Right forelimb (tissue), 1 donor: ENCODE data around the gene IDI1.
"Not testable (repeated sequence)": the region's sequence is repeated elsewhere in the genome, so short reads cannot be mapped to it uniquely, and the experiment has no call there.

Experiments
- DNase-seq: peaks from one replicate; pipeline ENCODE4 v3.0.0-alpha.2; 2018

IDI1 gene

DNA sequence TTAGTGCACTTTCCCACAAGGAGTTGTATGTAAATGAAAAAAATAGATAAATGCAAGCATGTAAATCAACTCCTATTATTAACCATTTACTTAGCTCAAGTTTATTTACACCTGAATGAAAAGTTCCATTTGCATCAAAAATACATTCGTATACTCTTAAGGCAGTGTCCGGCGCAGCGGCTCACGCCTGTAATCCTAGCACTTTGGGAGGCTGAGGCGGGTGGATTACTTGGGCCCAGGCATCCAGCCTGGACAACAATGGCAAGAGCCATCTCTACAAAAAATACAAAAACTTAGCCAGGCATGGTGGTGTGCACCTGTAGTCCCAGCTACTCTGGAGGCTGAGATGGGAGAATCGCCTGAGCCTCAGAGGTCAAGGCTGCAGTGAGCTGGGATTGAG is 19.1 kb downstream of the IDI1 start:
- no peak for DNase-seq

DNA sequence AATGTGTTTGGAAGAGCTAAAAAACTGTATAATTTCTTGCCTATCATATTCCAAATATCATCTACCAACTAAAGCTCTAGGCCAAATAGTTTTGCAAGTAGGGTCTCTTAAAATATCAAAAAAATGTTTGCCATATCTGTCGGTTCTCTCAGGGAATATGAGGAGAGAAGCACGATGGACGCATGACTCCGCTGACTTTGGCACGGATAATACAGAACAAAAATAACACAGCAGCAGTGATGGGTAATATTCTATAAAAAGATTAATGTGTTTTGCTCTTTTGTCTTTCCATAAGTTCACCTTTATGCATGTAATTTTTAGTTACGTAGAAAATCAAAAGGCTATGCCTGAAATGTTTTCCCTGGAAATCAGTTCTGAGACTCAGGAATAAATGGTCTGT is 22.3 kb downstream of the IDI1 start:
- no peak for DNase-seq

DNA sequence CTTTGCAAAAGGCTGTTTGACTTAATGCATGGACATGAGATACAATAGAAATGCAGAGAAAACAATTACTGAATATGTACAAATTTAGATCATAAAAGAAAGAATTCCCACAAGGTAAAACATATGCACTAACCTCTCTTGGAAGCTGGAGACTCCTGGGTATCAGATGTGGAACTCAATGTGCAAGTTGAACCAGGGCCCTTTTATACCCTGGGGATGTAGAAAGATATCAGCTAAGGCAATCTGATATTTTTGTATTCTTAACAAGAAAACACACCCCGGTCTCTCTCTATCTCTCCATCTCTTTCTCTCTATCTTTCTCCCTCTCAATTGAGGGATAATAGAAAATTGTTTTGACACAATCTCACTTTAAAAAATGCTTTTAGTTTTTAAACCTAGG is 23.2 kb downstream of the IDI1 start, which contains the start of gene IDI2:
TSS of gene IDI2 (minus strand) at position 177 of the 400 bp plus-strand sequence. CDS start 1,136 bp downstream, outside the sequence.
- DNase-seq: no peak

DNA sequence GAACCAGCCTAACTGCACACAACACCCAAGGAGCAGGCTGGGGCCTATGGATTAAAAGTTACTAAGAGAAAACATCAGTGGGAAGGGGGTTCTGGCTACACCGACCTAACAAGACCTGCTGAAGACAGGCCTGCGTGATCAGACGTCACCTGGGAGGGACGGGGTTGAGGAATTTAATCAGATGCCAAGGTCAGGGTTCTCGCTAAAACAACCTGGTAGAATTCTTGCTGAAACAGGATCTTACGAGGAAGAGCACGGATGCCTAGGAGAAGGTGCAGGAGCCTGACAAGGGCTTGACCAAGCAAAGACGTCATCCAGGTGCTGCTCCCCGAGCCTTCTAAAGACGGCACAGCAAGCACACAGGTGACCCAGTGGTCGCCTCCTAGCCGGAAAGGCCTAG is 24.8 kb downstream of the IDI1 start:
- DNase-seq: no peak

DNA sequence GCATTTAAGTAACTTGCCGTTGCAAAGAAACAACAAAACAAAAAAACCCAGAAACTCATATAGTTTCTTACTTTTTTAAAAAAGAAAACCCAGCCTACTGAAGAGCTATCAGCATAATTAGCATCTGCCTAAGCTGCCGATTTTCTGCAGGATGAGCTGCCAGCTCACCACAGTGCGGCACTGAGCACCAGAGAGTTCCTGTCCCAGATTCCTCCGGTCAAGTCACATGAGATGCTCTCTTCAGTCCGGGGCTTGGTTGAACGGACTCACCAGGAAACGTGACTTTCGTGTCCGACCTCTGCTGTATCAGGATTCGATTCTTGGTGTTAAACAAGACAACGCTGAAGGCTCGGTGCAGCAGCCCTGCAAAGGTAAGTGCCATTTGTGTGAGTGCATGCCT is 26.5 kb downstream of the IDI1 start:
- DNase-seq: no peak

DNA sequence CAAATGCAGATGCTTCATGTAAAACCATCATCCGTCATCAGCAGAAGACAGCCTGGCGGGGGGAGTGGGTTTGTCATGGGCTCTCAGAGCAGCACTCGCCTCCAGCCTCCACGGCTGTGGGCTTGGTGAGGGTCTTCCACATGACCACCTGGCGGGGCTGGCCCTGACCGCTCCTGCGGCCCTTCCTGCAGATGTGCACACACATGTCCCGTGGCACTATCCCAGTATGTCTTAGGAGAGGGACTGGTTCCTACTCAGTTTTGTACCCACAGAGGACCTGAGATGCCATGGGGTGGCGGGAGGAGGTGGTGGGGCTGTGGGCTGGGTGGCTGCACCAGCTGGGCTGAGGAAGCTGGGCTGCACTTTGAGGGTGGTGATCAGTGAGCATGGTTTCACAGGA is 28.0 kb downstream of the IDI1 start:
- DNase-seq: no peak

DNA sequence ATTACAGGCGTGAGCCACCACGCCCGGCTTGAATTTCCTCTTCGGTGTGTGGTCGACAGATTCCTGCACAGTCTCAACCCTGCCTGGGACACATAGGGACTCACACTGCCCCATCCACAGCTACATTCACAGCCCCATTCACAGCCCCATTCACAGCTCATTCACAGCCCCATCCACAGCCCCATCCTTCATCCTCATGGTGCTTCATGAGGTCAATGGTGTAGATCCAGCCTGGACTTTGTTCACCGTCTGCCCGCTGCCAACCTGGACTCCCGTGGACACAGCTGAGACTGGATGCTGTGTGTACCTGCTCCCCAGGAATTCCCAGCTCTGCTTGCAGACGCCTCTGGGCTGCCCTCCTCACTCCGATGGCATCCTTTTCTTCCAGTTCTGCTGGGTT is 28.5 kb downstream of the IDI1 start:
- DNase-seq: no peak

DNA sequence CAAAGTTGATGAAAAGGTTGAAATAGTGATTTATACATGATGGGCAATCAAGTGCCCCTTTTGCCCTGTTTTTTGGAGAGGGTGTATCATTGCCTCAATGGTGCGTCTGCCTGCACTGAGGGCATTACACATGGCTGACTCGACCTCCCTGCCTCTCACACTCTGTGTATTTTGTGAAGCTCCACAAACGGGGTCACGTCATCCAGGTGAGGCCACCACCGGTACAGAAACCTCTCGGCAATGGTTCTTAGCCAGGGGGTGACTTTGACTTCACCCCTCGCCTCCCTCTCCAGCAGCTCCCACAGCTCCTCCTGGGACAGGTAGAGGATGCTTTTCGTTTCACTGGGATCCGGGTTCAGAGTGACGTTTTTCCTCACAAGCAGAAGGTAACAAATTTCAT is 29.6 kb downstream of the IDI1 start:
- no peak for DNase-seq

DNA sequence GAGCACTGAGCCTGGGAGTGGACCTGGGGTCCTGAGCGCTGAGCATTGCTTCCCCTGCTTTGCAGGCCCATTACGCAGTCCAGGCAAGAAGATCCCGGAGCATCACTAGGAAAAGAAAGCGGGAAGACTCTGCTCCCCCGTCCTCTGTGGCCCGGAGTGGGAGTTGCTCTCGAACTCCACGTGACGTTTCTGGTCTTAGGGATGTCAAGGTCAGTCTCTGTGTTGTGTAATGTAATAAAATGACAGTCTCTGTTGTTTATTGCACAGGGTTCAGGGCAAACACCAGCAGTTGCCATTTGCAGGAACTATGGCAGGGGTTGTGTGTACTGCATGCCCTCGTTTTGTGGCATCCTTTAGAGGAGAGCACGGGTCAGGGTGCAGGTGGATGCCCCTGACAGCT is 33.2 kb downstream of the IDI1 start:
- DNase-seq: no peak

DNA sequence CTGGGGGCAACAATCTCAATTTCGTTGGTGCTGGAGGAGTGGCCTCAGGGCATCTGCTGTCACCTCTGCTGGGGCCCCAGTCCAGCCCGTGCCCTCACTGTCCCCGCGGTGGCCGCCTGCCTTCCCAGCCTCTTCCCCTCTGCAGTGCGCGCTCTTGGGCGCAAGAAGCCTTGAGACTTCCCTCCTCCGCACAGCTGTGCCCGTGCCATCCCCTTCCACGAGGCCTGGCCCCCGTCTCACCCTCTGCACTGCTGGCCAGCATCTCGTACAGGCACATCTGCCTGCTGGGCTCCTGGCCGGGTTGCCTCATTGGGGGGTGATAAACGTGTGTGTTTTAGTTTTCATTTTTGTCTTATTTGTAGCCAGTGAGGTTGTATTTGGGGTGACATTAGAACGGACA is 37.2 kb downstream of the IDI1 start:
- no peak for DNase-seq

DNA sequence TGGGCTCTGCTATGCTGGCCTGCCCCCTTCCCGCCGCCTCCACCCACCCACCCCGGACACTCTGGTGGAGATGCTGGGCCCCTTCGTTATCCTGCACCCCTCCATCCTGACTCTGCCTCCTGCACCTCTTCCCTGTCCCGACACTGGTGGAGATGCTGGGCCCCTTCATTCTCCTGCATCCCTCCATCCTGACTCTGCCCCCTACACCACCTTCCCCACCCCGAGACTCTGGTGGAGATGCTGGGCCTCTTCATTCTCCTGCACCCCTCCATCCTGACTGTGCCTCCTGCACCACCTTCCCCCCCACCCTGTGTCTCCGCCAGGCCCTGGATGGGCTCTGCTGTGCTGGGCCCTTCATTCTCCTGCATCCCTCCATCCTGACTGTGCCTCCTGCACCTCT is 38.2 kb downstream of the IDI1 start:
- no peak for DNase-seq

DNA sequence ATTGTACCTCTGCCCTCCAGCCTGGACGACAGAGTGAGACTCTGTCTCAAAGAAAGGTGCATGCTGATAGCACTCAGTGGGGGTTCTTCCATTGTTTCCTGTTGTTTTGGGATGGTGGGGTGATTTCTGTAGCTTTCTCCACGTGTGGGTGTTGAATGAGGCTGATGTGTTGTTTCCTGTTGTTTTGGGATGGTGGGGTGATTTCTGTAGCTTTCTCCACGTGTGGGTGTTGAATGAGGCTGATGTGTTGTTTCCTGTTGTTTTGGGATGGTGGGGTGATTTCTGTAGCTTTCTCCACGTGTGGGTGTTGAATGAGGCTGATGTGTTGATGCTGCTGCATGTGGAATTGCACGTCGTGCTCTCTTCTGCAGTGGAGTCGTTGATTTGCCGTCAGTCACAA is 39.0 kb downstream of the IDI1 start:
- DNase-seq: not testable (repeated sequence)

DNA sequence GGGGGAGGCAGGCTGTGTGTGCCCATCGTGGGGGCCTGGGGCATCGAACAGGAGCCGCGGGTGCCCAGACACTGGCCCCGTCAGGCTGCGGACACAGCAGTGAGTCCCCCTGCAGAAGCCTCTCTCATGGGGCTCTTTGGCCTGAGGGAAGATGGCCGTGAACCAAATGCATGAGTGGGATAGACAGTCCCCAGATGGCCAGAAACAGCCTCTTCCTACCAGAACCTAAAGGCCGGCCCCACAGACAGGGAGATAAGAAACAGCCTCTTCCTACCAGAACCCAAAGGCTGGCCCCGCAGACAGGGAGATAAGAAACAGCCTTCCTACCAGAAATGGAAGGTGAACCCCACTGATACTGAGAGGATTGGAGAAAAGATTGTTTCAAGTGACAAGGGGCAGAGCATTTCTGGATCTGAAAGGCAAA is 39.8 kb downstream of the IDI1 start:
- DNase-seq: no peak

DNA sequence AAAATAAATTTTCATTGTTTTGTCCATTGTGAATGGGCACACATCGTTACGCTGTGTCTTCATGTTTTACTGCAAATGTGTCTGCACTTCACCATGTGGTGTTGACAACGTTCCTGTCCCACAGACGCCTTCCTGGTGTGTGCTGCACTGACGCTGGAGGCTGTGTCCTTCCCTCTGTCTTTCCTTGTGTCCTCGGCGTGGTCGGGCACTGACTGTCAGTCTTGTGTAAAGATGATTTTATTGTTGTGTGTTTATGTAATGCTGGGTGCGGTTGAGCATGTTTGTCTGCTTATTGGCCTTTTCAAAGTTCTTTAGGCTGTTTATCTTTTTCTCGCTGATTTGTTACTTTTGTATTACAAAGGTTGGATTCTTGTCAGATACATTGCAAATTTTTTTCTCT is 41.3 kb downstream of the IDI1 start:
- DNase-seq: no peak

DNA sequence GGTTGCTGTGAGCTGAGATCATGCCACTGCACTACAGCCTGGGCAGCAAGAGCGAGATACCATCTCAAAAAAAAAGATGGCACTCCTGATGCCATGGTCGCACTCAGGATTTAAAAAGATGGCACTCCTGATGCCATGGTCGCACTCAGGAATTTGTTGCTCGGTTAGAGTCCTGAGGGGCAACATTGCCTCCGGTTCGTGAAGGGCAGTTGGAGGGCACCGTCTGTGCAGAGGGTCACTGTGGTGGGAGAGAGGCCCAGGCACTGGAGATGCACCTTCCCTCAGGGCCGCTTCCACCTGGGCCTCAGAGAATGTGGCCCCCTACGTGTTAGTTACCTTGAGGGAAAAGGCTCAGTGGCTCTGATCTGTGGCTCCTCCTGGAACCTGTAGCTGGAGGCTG is 42.3 kb downstream of the IDI1 start:
- no peak for DNase-seq

DNA sequence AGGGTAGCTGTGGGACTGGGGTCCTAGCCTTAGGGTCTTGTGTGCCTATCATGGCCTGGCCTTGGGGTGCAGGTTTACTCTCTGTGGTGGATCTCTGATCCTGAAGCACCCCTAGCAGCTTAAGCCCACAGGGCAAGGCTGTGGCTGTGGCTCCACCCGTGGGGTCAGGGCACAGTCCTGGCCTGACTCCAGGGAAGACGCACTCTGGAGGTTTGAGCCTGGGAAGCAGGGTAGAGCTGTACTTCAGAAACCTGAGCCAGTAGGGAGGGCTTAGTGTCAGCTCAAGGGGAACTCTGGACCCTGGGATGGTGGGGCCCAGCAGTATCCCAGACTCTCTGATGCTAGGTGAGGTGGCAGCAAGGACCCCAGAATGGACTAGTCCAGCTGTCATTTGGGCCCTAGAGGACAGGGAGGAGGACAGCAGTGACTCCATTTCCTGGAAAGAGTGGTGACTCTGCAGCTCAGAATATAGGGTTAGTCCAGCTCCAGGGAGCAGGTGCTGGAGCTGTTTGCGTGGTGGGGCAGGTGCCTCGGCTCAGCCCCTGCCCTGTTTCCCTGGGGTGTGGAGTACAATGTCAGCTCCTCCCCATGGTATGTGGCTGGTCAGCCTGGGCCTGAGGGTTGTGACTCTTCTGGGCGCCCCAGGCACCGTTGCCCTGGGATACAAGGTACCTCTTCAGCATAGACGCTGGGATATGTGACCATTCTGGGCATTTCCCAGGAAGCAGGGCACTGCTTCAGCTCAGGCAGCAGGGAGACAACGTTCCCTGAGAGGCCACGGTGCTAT is 44.8 kb downstream of the IDI1 start:
- no peak for DNase-seq

DNA sequence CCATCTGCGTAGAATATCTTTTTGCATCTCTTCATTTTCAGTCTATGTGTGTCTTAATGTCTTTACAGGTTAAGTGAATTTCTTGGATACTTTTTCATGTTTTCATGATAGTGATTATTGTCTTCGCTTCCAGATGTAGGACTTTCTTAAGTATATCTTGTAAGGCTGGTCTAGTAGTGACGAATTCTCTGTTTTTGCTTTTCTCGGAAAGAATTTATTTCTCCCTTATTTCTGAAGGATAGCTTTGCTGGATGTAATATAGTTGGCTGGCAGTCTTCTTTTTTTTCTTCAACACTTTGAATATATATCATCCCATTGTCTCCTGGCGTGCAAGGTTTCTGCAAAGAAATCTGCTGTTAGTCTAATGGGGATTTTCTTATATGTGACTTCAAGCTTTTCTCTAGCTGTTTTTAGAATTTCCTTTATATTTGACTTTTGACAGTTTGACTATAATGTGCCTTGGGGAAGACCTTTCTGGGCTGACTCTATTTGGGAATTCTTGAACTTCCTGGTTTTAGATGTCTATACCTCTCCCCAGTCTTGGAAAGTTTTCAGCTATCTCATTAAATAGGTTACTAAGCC is 46.4 kb downstream of the IDI1 start:
- DNase-seq: no peak

DNA sequence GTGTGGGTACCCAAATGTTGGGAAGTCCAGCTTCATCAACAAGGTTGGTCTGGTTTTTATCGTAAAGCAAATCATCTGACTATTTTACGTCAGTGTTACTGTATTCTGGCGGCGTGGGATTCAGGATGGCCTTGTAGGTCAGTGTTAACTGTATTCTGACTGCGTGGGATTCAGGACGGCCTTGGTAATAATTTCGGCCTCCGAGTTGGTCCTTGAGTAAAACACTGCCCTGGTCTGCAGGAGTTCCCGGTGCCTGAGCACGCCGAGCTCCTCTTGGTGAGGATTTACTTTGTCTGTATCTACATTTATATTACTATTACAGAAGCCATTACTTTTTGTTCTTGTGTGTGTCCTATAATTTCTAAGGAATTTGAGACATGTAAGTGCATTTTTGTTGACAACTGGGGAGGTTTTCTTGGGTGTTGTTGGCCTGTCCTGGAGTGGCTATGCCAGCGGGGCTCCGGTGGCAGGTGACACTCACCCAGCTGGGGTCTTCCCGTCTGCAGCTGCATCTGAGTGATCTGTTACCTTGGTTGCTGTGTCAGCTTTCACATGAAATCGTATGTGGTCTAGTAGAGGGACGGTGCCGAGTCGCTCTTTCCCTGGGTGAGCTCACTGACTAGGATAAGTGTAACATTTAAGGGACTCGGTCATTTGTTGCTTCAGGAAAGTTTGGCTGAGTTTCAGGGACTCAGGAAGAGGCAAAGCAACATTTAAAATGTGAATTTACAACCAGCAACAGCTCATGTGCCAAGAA is 51.5 kb downstream of the IDI1 start:
- no peak for DNase-seq

DNA sequence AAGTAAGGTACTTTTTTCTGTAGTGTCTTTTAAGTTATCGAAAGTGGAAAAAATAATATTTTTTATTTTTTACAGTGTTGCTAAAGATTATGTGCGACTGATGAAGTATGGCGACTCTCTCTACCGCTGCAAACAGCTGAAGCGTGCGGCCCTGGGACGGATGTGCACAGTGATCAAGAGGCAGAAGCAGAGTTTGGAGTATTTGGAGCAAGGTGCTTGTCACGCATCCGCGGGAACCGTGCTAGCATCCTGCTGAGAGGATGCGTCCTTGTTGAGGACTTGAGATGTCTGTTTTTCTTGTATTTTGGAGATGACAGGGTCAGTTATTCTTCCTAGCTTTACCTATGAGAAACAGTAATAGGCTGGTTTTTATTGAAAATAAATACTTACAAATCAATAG is 52.9 kb downstream of the IDI1 start:
- no peak for DNase-seq

DNA sequence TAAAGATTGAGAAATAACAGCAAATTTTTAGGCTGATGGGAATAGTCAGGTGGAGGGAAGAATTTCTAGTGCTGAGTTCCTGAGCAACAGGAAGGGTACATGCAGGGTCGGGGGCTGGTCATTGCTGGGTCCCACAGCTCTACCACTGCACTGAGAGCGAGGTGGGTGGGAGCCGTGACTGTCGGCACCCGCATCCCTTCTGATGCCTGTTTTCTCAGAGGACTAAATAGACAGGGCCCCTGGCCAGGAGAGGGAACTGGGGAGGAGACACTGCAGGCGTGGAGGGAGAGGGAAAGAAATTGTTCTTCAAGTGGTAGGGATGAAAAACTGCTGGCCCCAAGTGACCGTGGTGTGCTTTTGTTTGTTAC is 53.4 kb downstream of the IDI1 start:
- DNase-seq: no peak

DNA sequence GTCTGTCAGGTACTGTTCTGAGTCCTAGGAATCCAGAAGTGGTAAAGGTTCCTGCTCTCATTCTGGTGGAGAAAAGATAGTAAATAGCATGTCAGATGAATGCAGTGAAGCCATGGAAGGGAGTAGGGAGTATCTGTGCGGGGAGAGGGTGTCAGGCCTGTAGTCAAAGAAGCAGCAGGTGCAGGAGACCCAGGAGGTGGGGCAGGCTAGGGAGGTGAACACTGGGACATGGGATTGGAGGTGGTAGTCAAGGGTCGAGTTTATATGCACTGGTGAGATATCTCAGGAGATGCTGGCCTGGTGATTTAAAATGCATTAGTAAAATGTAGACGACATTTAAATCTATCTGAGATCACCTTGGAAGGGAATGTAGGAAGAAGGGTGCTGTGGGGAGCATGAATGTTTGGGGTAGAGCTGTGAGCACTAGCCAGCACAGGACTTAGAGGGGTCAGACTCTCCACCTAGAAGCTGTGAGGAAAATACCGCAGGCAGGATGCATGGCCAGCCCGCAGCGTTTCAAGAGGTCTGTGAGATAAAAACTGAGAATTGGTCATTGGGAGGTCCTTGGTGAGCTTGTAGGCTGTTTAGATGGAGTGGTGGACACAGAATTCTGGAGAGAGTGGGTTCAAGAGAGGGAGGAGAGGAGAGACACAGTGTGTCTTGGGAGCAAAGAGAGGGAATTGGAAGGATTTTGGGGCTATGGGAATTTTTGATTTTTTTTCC is 53.9 kb downstream of the IDI1 start:
- no peak for DNase-seq

DNA sequence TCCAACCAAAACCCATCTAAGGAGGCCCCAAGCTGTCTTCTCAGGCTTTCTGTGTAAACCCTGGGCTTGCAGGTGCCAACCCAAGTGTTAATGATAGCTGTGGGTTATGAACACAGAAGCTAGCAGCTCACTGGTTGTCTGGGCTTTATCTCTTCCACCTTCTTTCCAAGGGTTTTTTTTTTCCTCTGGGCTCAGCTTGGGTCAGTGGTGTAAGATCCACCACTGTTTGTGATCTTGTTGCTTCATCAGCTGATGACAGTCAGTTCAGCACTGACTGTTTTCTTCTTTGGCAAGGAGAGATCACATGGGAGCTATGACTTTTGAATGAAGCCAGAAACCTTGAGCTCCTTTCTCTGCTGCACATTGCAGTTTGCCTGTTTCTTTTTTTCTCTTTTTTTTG is 56.0 kb downstream of the IDI1 start:
- no peak for DNase-seq

DNA sequence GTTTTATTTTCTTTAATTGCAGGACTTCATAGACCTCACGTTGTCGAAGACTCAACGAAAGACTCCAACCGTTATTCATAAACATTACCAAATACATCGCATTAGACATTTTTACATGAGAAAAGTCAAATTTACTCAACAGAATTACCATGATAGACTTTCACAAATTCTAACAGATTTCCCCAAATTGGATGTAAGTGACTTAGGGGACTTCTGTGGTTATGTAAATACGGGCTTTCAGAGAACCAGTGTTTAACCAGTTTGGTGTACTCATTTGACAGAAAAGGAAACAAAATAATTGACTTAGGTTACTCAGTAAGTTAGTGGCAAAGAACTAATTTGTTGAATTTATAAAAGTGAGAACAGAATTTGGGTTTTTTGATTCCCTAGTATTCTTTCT is 56.5 kb downstream of the IDI1 start:
- no peak for DNase-seq

DNA sequence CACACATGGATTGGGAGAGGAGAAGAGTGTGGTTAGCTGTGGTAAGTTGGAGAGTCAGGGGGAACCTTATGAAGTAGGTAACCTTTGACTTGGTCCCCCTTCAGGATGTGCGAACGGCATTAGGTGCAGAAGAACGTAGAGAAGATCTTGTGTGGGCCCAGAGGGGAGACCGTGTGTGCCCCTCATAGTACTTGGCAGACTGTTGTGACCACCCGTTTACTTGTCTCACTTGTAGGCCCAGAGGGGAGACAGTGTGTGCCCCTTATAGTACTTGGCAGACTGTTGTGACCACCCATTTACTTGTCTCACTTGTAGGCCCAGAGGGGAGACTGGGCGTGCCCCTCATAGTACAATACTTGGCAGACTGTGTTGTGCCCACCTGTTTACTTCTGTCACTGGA is 58.1 kb downstream of the IDI1 start:
- DNase-seq: no peak
